Ishikawa (cell line): Measurements from ENCODE around the gene SETX.
A peak's percentile ranks its signal among the peaks of the same experiment; 100 is the strongest.

Experiments used
- CEBPB ChIP-seq: IDR thresholded peaks from 2 replicates; pipeline ENCODE4 v1.6.1; 2012
- CREB1 ChIP-seq: IDR thresholded peaks from 2 replicates; pipeline ENCODE4 v1.6.1; 2012; ENCODE audit warnings: low read depth
- EGR1 ChIP-seq: IDR thresholded peaks from 2 replicates; pipeline ENCODE4 v1.6.1; 2012
- EP300 ChIP-seq: IDR thresholded peaks from 2 replicates; pipeline ENCODE4 v1.6.1; 2012; ENCODE audit warnings: borderline replicate concordance
- FOXM1 ChIP-seq: IDR thresholded peaks from 2 replicates; pipeline ENCODE4 v1.6.1; 2012; ENCODE audit warnings: low read depth, borderline replicate concordance
- NFIC ChIP-seq: IDR thresholded peaks from 2 replicates; pipeline ENCODE4 v1.6.1; 2012
- RAD21 ChIP-seq: IDR thresholded peaks from 2 replicates; pipeline ENCODE4 v1.6.1; 2012; ENCODE audit warnings: low read depth
- TAF1 ChIP-seq: IDR thresholded peaks from 2 replicates; pipeline ENCODE4 v1.6.1; 2012; ENCODE audit warnings: low read depth, mild to moderate bottlenecking
- TCF12 ChIP-seq: IDR thresholded peaks from 2 replicates; pipeline ENCODE4 v1.6.1; 2012; ENCODE audit warnings: low read depth
- TEAD4 ChIP-seq: IDR thresholded peaks from 2 replicates; pipeline ENCODE4 v1.6.1; 2012
- YY1 ChIP-seq: IDR thresholded peaks from 2 replicates; pipeline ENCODE4 v1.6.1; 2012; ENCODE audit warnings: low read depth
- ZBTB7A ChIP-seq: IDR thresholded peaks from 2 replicates; pipeline ENCODE4 v1.6.1; 2012; ENCODE audit warnings: low read depth
- TF ChIP-seq, protein P1 (sequence below): IDR thresholded peaks from 2 replicates; pipeline ENCODE4 v1.6.1; 2012; ENCODE audit warnings: low read depth, mild to moderate bottlenecking
- TF ChIP-seq, protein P2 (sequence below): IDR thresholded peaks from 2 replicates; pipeline ENCODE4 v1.6.1; 2012
- TF ChIP-seq, protein P3 (sequence below): IDR thresholded peaks from 2 replicates; pipeline ENCODE4 v1.6.1; 2012

SETX gene

DNA sequence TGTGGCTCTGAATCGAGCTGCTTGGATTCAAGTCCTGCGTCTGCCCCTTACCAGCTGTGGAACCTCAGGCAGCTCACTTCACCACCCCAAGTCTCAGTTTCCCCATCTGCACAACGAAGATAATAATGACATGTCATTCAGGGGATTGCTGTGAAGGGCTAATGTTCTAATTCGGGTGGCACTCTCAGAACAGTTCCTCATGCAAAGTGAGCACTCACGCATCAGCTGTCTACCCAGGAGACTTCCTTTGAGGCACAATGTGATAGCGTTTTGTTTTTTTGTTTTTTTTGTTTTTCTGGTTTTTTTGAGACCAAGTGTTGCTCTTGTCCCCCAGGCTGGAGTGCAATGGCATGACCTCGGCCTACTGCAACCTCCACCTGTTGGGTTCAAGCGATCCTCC lies 136.6 kb downstream of the SETX start:
- TF ChIP-seq RAD21 (no peak), TCF12 (no peak)
- TF ChIP-seq, protein P1, sequence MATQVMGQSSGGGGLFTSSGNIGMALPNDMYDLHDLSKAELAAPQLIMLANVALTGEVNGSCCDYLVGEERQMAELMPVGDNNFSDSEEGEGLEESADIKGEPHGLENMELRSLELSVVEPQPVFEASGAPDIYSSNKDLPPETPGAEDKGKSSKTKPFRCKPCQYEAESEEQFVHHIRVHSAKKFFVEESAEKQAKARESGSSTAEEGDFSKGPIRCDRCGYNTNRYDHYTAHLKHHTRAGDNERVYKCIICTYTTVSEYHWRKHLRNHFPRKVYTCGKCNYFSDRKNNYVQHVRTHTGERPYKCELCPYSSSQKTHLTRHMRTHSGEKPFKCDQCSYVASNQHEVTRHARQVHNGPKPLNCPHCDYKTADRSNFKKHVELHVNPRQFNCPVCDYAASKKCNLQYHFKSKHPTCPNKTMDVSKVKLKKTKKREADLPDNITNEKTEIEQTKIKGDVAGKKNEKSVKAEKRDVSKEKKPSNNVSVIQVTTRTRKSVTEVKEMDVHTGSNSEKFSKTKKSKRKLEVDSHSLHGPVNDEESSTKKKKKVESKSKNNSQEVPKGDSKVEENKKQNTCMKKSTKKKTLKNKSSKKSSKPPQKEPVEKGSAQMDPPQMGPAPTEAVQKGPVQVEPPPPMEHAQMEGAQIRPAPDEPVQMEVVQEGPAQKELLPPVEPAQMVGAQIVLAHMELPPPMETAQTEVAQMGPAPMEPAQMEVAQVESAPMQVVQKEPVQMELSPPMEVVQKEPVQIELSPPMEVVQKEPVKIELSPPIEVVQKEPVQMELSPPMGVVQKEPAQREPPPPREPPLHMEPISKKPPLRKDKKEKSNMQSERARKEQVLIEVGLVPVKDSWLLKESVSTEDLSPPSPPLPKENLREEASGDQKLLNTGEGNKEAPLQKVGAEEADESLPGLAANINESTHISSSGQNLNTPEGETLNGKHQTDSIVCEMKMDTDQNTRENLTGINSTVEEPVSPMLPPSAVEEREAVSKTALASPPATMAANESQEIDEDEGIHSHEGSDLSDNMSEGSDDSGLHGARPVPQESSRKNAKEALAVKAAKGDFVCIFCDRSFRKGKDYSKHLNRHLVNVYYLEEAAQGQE = no peak
- TF ChIP-seq, protein P2, sequence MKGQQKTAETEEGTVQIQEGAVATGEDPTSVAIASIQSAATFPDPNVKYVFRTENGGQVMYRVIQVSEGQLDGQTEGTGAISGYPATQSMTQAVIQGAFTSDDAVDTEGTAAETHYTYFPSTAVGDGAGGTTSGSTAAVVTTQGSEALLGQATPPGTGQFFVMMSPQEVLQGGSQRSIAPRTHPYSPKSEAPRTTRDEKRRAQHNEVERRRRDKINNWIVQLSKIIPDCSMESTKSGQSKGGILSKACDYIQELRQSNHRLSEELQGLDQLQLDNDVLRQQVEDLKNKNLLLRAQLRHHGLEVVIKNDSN = no peak

DNA sequence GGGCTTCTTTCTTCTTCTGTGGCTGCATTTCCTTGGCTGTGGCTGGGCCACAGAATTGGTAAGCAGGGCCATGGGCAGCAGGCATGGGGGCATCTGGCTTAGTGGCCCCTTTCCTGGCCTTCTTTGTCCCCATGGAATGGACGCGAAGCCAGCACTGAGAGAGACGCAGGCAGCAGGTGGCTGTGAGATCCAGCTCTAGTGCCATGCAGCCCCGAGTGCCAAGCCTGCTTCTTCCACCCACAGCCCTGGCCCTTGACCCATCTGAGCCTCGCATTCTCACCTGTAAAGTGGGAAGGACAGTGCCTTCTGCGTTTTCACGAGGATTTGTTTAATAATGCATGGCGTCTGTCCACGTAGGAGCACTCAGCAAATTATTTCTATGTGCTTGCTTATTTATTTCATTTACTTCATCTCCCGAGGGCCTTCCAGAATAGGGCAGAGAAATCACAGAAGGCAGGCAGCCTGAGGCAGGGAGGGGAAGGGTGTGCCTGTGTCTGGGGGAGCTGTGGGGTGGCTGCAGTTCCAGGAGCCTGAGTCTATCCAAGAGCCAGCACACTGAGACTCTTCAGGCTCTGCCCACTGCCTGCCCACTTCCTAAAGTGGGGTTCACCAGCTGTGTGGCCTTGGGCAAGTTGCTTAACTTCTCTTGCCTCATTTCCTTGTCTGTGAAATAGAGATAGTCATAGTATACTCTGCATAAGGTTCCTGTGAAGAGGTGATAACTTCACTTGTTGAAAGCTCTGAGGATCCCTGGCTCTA lies 137.7 kb downstream of the SETX start:
- TF ChIP-seq TEAD4 (no peak), NFIC (no peak), CEBPB (no peak), ZBTB7A (no peak), RAD21 (no peak)
- TF ChIP-seq, protein P3, sequence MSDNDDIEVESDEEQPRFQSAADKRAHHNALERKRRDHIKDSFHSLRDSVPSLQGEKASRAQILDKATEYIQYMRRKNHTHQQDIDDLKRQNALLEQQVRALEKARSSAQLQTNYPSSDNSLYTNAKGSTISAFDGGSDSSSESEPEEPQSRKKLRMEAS = no peak
- TF ChIP-seq, protein P1 = no peak

DNA sequence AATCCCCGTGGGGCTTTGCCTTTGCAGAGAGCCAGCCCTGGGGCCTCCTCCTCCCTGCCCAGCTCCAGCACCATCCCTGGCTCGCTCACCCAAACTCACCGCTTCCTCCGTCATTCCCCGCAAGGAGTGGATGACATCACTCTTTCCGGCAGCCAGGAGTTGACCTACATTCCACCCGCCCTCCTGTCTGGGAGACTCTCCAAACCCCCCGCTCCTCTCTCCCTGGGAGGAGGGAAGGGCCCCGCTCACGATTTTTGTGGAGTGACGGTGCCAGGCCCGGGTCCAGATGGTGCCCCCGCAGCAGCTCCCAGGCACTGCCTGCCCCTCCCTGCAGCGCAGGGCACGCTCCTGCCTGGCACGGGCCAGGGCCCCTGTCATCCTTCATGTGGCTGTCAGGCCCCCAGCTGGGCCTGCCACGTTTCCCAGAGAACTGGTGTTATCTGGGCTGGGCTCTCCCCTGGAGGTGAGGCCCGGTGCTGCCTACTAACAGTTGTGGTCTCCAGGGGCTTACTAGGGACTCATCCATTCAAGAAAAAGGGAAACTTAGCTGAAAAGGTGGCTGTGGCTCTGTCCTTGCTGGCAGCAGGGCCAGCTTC lies 140.7 kb downstream of the SETX start:
- TF ChIP-seq, protein P2 = no peak
- TF ChIP-seq CEBPB (no peak), EP300 (0 out of 2 replicates have a peak, but pooled peaks have one; percentile 31), TAF1 (no peak), CREB1 (no peak), NFIC (peak; percentile 71), FOXM1 (no peak), ZBTB7A (peak; percentile 61; the same call in 1 of the 2 replicates), YY1 (no peak), TCF12 (peak; percentile 76), RAD21 (no peak), EGR1 (no peak), TEAD4 (peak; percentile 78)
- TF ChIP-seq, protein P3 = 0 out of 2 replicates have a peak, but pooled peaks have one; percentile 24
- TF ChIP-seq, protein P1 = no peak

DNA sequence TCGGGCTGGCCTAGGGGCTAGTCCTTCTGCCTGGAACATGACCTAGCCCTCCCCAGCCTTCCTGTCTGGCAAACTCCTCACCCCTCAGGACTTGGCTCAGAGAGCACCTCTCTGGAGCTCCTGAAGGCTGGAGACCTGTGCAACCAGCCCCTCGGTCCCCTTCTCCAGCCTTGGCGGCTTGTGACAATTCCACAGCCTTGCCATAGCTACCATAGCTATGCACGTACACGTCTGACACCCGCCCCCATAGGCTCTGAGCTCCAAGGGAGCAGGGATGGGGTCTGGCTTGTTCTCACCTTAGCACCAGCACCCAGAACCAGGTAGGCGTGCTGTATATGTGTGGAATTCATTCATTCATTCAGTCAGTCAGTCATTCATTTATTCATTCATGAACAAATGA lies 143.2 kb downstream of the SETX start:
- no peak for TF ChIP-seq TAF1
